Brain microvascular endothelial cell (primary cell): ENCODE results near the gene LRP11.

Source experiments
- DNase-seq: peaks from one replicate; pipeline ENCODE4 v3.0.0-alpha.2; 2020
- H3K27ac ChIP-seq: fragments of 250-450 bp; sonication (Bioruptor Pico); 2 replicates; pipeline ENCODE4 v1.5.1; 2020; ENCODE audit warnings: mild to moderate bottlenecking, moderate library complexity
- H3K27me3 ChIP-seq: fragments of 250-450 bp; sonication (Bioruptor Pico); replicated peaks from 2 replicates; pipeline ENCODE4 v1.5.1; 2020; ENCODE audit warnings: mild to moderate bottlenecking
- H3K36me3 ChIP-seq: fragments of 250-450 bp; sonication (Bioruptor Pico); replicated peaks from 2 replicates; pipeline ENCODE4 v1.5.1; 2020; ENCODE audit warnings: mild to moderate bottlenecking
- H3K4me3 ChIP-seq: 2 replicates; pipeline ENCODE4 v1.5.1; 2011; ENCODE audit warnings: low read depth, mild to moderate bottlenecking, control low read depth, low read length, moderate library complexity
- CTCF ChIP-seq: IDR thresholded peaks from 2 replicates; pipeline ENCODE4 v1.5.1; 2011; ENCODE audit warnings: low read depth, mild to moderate bottlenecking, moderate library complexity, low read length, control low read depth, inconsistent platforms; ENCODE audit errors: missing control alignments
- in situ Hi-C: cut with HindIII; loops from 2 replicates; pipeline ENCODE4 v1.10.0; 2017; ENCODE audit warnings: low sequenced_read_pairs, low pct_ligation_motif_present

LRP11 gene

GRCh38 chr6:149904661-149905370 lies 40.7 kb upstream of the LRP11 start:
- no peak for TF ChIP-seq CTCF
- in situ Hi-C loops, result no loop called here
- no peaks in the 10 kb centered on the region for H3K27me3 ChIP-seq

GRCh38 chr6:149903938-149904611 lies 39.9 kb upstream of the LRP11 start:
- TF ChIP-seq CTCF, result no peak
- Histone ChIP-seq H3K27ac (no peak overlapping the region), H3K36me3 (no peaks in the 10 kb centered on the region), H3K27me3 (no peaks in the 10 kb centered on the region), H3K4me3 (no peak overlapping the region)
- DNase-seq, result no peak
- in situ Hi-C loops, result no loop called here

More at GRCh38 chr6:149904661-149905370, 40.7 kb upstream of the LRP11 start:
- no peaks in the 10 kb centered on the region for H3K36me3 ChIP-seq
- no peak overlapping the region for H3K4me3 ChIP-seq
- DNase-seq, result no peak
- no peak overlapping the region for H3K27ac ChIP-seq

- no peaks in the 10 kb centered on the region for H3K27me3 ChIP-seq
- no peak overlapping the region for H3K4me3 ChIP-seq
- in situ Hi-C loops, result no loop called here
- no peak overlapping the region for H3K27ac ChIP-seq
- no peak for DNase-seq
- no peak for TF ChIP-seq CTCF
- H3K36me3 ChIP-seq, result no peaks in the 10 kb centered on the region
Observed at GRCh38 chr6:149901444-149902140, 37.4 kb upstream of the LRP11 start.

- Histone ChIP-seq H3K27me3 (no peaks in the 10 kb centered on the region), H3K27ac (no peak overlapping the region), H3K4me3 (no peak overlapping the region), H3K36me3 (no peaks in the 10 kb centered on the region)
- no peak for DNase-seq
- no peak for TF ChIP-seq CTCF
- in situ Hi-C loops, result no loop called here
Observed at GRCh38 chr6:149900620-149901443, 36.7 kb upstream of the LRP11 start.

GRCh38 chr6:149899926-149900619 lies 35.9 kb upstream of the LRP11 start:
- no peaks in the 10 kb centered on the region for H3K36me3 ChIP-seq
- DNase-seq, result no peak
- H3K4me3 ChIP-seq, result no peak overlapping the region
- H3K27me3 ChIP-seq, result no peaks in the 10 kb centered on the region
- TF ChIP-seq CTCF, result no peak
- in situ Hi-C loops, result no loop called here
- H3K27ac ChIP-seq, result no peak overlapping the region
